ENCODE measurements around the gene SLAMF7.

DNA sequence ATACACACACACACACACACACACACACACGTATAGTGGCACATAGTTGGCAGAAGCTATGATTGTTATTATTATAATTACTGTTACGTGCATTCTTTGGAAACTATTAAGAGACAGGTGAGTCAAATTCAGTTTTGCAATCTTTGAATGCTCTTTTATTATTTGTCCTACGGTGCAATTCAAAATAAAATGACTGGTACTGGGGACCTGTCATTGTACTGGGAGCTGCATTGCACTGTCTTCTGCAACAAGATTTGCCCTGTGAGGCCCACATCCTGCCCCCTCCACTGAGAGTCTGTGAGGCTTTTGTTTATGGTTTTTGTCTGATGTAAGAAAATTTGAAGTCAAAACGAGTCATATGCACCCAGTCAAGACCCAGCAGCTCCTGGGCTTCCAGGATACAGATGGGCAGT, 58.8 kb downstream of the SLAMF7 start:
- TF ChIP-seq, protein P1, sequence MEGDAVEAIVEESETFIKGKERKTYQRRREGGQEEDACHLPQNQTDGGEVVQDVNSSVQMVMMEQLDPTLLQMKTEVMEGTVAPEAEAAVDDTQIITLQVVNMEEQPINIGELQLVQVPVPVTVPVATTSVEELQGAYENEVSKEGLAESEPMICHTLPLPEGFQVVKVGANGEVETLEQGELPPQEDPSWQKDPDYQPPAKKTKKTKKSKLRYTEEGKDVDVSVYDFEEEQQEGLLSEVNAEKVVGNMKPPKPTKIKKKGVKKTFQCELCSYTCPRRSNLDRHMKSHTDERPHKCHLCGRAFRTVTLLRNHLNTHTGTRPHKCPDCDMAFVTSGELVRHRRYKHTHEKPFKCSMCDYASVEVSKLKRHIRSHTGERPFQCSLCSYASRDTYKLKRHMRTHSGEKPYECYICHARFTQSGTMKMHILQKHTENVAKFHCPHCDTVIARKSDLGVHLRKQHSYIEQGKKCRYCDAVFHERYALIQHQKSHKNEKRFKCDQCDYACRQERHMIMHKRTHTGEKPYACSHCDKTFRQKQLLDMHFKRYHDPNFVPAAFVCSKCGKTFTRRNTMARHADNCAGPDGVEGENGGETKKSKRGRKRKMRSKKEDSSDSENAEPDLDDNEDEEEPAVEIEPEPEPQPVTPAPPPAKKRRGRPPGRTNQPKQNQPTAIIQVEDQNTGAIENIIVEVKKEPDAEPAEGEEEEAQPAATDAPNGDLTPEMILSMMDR (IDR thresholded peaks at IDR 0.05): no peak
- TF ChIP-seq POLR2A (IDR thresholded peaks at IDR 0.05) (no peak), EP300 (IDR thresholded peaks at IDR 0.05) (no peak)
